ENCODE results near the gene DLGAP1.

DNA sequence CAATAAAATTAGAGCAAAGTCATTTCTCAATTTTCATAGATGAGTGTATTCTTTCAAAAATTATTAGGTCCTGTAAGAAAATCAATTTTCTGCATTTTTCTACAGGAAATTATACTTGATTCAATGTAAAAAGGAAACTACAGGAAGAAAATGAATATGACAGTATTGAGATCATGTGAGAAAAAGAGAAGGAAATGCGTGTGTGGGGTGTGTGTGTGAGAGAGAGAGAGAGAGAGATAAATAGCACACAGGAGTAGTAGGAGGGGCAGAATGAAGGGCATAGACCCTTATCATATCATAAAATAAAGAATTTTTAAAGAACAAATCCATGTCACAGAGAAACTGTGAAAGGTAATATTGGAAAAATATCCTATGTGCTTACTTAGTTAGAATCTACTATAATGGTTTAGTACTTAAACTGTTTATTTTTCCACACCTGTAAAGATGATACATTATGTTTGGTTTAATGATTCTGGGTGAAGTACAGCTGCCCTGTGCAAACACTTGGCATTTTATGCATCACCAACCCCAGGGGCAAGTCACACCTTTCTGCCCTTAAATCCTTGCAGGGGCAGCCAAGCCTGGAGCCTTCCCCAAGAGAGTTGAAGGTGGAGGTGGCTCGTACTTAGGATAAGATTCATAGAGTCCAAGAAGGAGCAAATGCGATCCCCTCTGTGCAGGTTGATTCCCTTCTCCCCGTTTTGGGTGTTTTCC, 728.7 kb downstream of the DLGAP1 start:
- no peak for TF ChIP-seq POLR2A (IDR thresholded peaks at IDR 0.05)
- TF ChIP-seq, protein P1, sequence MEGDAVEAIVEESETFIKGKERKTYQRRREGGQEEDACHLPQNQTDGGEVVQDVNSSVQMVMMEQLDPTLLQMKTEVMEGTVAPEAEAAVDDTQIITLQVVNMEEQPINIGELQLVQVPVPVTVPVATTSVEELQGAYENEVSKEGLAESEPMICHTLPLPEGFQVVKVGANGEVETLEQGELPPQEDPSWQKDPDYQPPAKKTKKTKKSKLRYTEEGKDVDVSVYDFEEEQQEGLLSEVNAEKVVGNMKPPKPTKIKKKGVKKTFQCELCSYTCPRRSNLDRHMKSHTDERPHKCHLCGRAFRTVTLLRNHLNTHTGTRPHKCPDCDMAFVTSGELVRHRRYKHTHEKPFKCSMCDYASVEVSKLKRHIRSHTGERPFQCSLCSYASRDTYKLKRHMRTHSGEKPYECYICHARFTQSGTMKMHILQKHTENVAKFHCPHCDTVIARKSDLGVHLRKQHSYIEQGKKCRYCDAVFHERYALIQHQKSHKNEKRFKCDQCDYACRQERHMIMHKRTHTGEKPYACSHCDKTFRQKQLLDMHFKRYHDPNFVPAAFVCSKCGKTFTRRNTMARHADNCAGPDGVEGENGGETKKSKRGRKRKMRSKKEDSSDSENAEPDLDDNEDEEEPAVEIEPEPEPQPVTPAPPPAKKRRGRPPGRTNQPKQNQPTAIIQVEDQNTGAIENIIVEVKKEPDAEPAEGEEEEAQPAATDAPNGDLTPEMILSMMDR (IDR thresholded peaks at IDR 0.05): no peak

Data from breast epithelium (tissue), 3 donors.